ENCODE data around the gene RAP1A. TPM values are rescaled to one million over a fixed set of nuclear protein-coding genes. Genes with fewer than 3 reads are reported as not detected.

The RAP1A gene
- total RNA-seq, 1 donor from 2014 or later, result 114 TPM

Other genes with a start within 250 kb of the RAP1A start
- 0.46 TPM for gene OVGP1, start 192.1 kb upstream of the RAP1A start, total RNA-seq
- 29.6 TPM for gene WDR77, start 170.5 kb upstream of the RAP1A start, total RNA-seq
- 565 TPM for gene ATP5PB, start 170.3 kb upstream of the RAP1A start, total RNA-seq
- gene C1orf162, start 145.8 kb upstream of the RAP1A start, total RNA-seq, result 2.6 TPM
- gene ADORA3, start 116.2 kb upstream of the RAP1A start, total RNA-seq, result 0.51 TPM
- gene TMIGD3, start 116.2 kb upstream of the RAP1A start, total RNA-seq, result 0.32 TPM
- 13.7 TPM for gene INKA2, start 119.6 kb downstream of the RAP1A start, total RNA-seq
- 7.6 TPM for gene DDX20, start 136.1 kb downstream of the RAP1A start, total RNA-seq

Data from cardiac septum (tissue), 1 donor.